Eye (tissue), 1 donor: ENCODE results near the gene ZBED1.
"Not testable (repeated sequence)": the region's sequence is repeated elsewhere in the genome, so short reads cannot be mapped to it uniquely, and the experiment has no call there.

Source experiments
- DNase-seq: peaks from one replicate; pipeline ENCODE4 v3.0.0-alpha.2; 2015

The ZBED1 gene

GRCh38 chrX:2495595-2495994, 5.2 kb downstream of the ZBED1 start:
- DNase-seq: no peak

- DNase-seq: no peak
Observed at GRCh38 chrX:2492531-2493218, 8.1 kb downstream of the ZBED1 start.

GRCh38 chrX:2490634-2491033, 10.1 kb downstream of the ZBED1 start:
- DNase-seq: no peak

- no peak for DNase-seq
Observed at GRCh38 chrX:2489446-2490445, 11.0 kb downstream of the ZBED1 start.

- DNase-seq: no peak
Observed at GRCh38 chrX:2488621-2489285, 12.0 kb downstream of the ZBED1 start.

- no peak for DNase-seq
Observed at GRCh38 chrX:2487366-2487765, 13.4 kb downstream of the ZBED1 start.

- no peak for DNase-seq
Observed at GRCh38 chrX:2486476-2487133, 14.2 kb downstream of the ZBED1 start.

GRCh38 chrX:2485789-2486345, 14.9 kb downstream of the ZBED1 start:
- no peak for DNase-seq

- DNase-seq: peak; percentile 67
Observed at GRCh38 chrX:2484721-2485648, 15.8 kb downstream of the ZBED1 start.

- DNase-seq: no peak
Observed at GRCh38 chrX:2484256-2484655, 16.5 kb downstream of the ZBED1 start.

GRCh38 chrX:2483398-2484060, 17.2 kb downstream of the ZBED1 start:
- no peak for DNase-seq

- DNase-seq: not testable (repeated sequence)
Observed at GRCh38 chrX:2481597-2481996, 19.2 kb downstream of the ZBED1 start.

- DNase-seq: not testable (repeated sequence)
Observed at GRCh38 chrX:2479982-2480381, 20.8 kb downstream of the ZBED1 start.

- no peak for DNase-seq
Observed at GRCh38 chrX:2479420-2479780, 21.4 kb downstream of the ZBED1 start.

GRCh38 chrX:2478546-2479419, 22.0 kb downstream of the ZBED1 start:
- no peak for DNase-seq

- DNase-seq: not testable (repeated sequence)
Observed at GRCh38 chrX:2477313-2477712, 23.5 kb downstream of the ZBED1 start.

GRCh38 chrX:2474963-2475726, 25.6 kb downstream of the ZBED1 start:
- no peak for DNase-seq

GRCh38 chrX:2474280-2474962, 26.4 kb downstream of the ZBED1 start:
- DNase-seq: no peak
